Calu3 (cell line): Measurements from ENCODE around the gene DCLK1. TPM values are rescaled to one million over a fixed set of nuclear protein-coding genes. Genes with fewer than 3 reads are reported as not detected.

Experiments used
- BruUV-seq: library from RNA; stranded (reverse); fragments of 400-500 nt; replicated peaks from 2 replicates; lab custom pipeline; 2021; lab: Mats Ljungman, UMichigan
- CTCF ChIA-PET: fragments of 300-600 bp; sonication (Branson Sonifier 250); formaldehyde crosslinking; loops from one replicate; lab custom pipeline; 2022; ENCODE audit warnings: antibody characterized with exemption; lab: Charles Lee
- DNase-seq: peaks from one replicate; pipeline ENCODE4 v3.0.0; 2022
- H3K27ac Mint-ChIP-seq: one replicate; pipeline ENCODE4 v1.8.0; 2022; ENCODE audit warnings: mixed read lengths; ENCODE audit not compliant: unreplicated experiment
- H3K27me3 Mint-ChIP-seq: one replicate; pipeline ENCODE4 v1.8.0; 2022; ENCODE audit warnings: mixed read lengths; ENCODE audit not compliant: unreplicated experiment
- H3K36me3 Mint-ChIP-seq: one replicate; pipeline ENCODE4 v1.8.0; 2022; ENCODE audit warnings: mild to moderate bottlenecking, moderate library complexity, mixed read lengths; ENCODE audit not compliant: insufficient read depth, unreplicated experiment
- H3K4me1 Mint-ChIP-seq: one replicate; pipeline ENCODE4 v1.8.0; 2022; ENCODE audit warnings: mild to moderate bottlenecking, low read depth, mixed read lengths; ENCODE audit not compliant: unreplicated experiment
- H3K4me3 Mint-ChIP-seq: one replicate; pipeline ENCODE4 v1.8.0; 2022; ENCODE audit warnings: mild to moderate bottlenecking, low read depth, moderate library complexity, mixed read lengths; ENCODE audit not compliant: unreplicated experiment
- H3K9me3 Mint-ChIP-seq: one replicate; pipeline ENCODE4 v1.8.0; 2022; ENCODE audit warnings: low read depth, mixed read lengths; ENCODE audit not compliant: unreplicated experiment
- CTCF ChIP-seq: fragments of 200-600 bp; IDR thresholded peaks from one replicate; pipeline ENCODE4 v1.8.0; 2022; ENCODE audit warnings: antibody characterized with exemption; ENCODE audit not compliant: unreplicated experiment
- intact Hi-C: fragments of 100-400 bp; cut with micrococcal nuclease; formaldehyde crosslinking; loops from one replicate; pipeline ENCODE4 v1.10.0; 2022; ENCODE audit not compliant: unreplicated experiment
- total RNA-seq: library from RNA; stranded (reverse); gene quantifications from 2 replicates; pipeline ENCODE4 v1.2.3, GENCODE V29; 2022

Gene DCLK1
- total RNA-seq, 1 experiment from 2014 or later = not detected

- Mint-ChIP-seq H3K27me3 (peaks cover 21% of the 10 kb centered on the region), H3K4me1 (no peaks in the 10 kb centered on the region), H3K4me3 (no peak overlapping the region), H3K27ac (no peak overlapping the region), H3K9me3 (no peaks in the 10 kb centered on the region), H3K36me3 (no peaks in the 10 kb centered on the region)
- intact Hi-C loops = no loop called here
- BruUV-seq = no TSS peak
- no peak for TF ChIP-seq CTCF
- CTCF ChIA-PET = interaction anchor here (0.6 kb wide), 1 partner anchor 14 kb away, joined by 6 read pairs; no protein-coding TSS in a partner anchor
- no peak for DNase-seq
Observed at GRCh38 chr13:35767256-35767976, 363.8 kb downstream of the DCLK1 start.

GRCh38 chr13:35766663-35767062 is 364.5 kb downstream of the DCLK1 start:
- CTCF ChIA-PET = no interaction called here
- no peaks in the 10 kb centered on the region for H3K36me3 Mint-ChIP-seq
- H3K9me3 Mint-ChIP-seq = no peaks in the 10 kb centered on the region
- peaks cover 21% of the 10 kb centered on the region for H3K27me3 Mint-ChIP-seq
- H3K4me3 Mint-ChIP-seq = no peak overlapping the region
- no TSS peak for BruUV-seq
- H3K27ac Mint-ChIP-seq = no peak overlapping the region
- TF ChIP-seq CTCF = no peak
- no peak for DNase-seq
- H3K4me1 Mint-ChIP-seq = no peaks in the 10 kb centered on the region
- intact Hi-C loops = no loop called here

GRCh38 chr13:35765941-35766340 is 365.2 kb downstream of the DCLK1 start:
- Mint-ChIP-seq H3K4me3 (no peak overlapping the region), H3K36me3 (no peaks in the 10 kb centered on the region), H3K4me1 (no peaks in the 10 kb centered on the region), H3K9me3 (no peaks in the 10 kb centered on the region), H3K27me3 (peaks cover 21% of the 10 kb centered on the region), H3K27ac (no peak overlapping the region)
- CTCF ChIA-PET = no interaction called here
- no peak for TF ChIP-seq CTCF
- intact Hi-C loops = no loop called here
- no peak for DNase-seq
- BruUV-seq = no TSS peak

- TF ChIP-seq CTCF = no peak
- no TSS peak for BruUV-seq
- H3K9me3 Mint-ChIP-seq = no peaks in the 10 kb centered on the region
- no peak overlapping the region for H3K27ac Mint-ChIP-seq
- H3K4me1 Mint-ChIP-seq = no peaks in the 10 kb centered on the region
- peaks cover 22% of the 10 kb centered on the region for H3K27me3 Mint-ChIP-seq
- intact Hi-C loops = no loop called here
- no peak overlapping the region for H3K4me3 Mint-ChIP-seq
- no peaks in the 10 kb centered on the region for H3K36me3 Mint-ChIP-seq
- DNase-seq = no peak
- CTCF ChIA-PET = no interaction called here
Observed at GRCh38 chr13:35765366-35765765, 365.8 kb downstream of the DCLK1 start.
